Measurements from ENCODE around the gene SELENOO.
A peak's percentile ranks its signal among the peaks of the same experiment; 100 is the strongest.

SELENOO gene

DNA sequence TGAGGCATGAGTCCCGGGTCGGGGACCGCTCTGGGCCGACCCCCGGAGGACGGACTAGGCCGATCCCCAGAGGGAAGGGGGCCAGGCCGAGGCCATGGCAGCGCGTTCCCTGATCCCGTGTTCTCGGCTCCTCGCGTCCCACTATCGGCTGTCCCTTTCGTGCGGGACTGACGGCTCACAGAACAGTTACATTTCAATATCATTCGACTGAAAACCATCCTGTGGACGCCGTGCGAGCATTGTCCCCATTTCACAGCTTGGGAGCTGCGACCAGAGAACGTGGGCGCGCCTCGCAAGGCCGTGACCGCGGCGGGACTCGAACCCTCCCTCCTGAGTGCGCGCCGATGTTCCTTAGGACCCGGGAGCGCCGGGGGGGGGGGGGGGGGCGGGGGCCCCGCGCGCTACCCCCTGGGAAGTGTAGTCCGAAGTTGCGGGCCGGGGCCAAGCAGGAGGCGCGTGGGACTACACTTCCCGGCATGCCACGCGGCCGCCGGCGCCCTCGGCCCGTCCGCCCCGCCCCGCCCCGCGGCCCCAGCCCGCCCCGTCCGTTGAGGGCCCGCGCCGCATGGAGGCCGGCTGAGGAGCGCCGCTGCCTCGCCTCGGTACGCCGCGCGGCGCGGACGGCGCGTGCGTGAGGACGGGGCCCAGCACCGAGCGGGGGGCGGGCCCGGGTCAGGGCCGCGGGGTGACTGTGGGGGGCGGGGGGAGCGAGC is 15.3 kb upstream of the SELENOO start, which contains the start of gene TRABD:
TRABD (plus strand) TSS at position 539 of the 713 bp plus-strand sequence. CDS start 7,148 bp downstream, outside the sequence.
- Histone ChIP-seq H3K27me3 (no peaks in the 10 kb centered on the region), H3K36me3 (no peaks in the 10 kb centered on the region; the same call in 1 of the 2 replicates), H3K9me3 (no peaks in the 10 kb centered on the region), H3K4me1 (peaks cover 18% of the 10 kb centered on the region), H3K4me3 (ENCODE audit: low read depth, low read length) (peak within 1 kb of the TSS; percentile 70)
- TF ChIP-seq, protein P1, sequence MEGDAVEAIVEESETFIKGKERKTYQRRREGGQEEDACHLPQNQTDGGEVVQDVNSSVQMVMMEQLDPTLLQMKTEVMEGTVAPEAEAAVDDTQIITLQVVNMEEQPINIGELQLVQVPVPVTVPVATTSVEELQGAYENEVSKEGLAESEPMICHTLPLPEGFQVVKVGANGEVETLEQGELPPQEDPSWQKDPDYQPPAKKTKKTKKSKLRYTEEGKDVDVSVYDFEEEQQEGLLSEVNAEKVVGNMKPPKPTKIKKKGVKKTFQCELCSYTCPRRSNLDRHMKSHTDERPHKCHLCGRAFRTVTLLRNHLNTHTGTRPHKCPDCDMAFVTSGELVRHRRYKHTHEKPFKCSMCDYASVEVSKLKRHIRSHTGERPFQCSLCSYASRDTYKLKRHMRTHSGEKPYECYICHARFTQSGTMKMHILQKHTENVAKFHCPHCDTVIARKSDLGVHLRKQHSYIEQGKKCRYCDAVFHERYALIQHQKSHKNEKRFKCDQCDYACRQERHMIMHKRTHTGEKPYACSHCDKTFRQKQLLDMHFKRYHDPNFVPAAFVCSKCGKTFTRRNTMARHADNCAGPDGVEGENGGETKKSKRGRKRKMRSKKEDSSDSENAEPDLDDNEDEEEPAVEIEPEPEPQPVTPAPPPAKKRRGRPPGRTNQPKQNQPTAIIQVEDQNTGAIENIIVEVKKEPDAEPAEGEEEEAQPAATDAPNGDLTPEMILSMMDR (IDR thresholded peaks at IDR 0.05; ENCODE audit: low read depth, low read length) = no peak
- peak; percentile 94 for DNase-seq

DNA sequence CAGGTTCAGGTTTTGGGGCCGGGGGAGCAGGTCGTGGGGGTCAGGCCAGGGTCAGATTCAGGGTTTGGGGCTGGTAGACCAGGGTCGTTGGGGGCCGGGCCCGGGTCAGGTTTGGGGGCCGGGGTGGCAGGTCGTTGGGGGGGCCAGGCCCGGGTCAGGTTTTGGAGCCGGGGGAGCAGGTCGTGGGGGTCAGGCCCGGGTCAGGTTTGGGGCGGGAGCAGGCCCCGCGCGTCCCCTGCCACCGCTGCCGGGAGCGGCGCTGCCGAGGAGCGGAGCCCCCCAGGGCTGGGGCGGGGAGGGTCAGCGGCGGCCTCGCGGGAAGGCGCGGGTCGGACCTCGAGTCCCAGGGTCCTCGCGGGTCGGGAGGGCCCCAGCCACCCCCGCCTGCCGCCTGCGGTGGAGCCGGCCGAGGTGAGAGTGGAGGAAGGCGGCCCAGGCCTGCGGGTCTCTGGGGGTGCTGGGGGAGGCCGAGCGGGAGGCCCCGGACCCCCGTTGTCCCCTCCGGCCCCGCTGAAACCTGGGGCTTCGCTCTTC is 14.6 kb upstream of the SELENOO start:
- H3K4me3 ChIP-seq (ENCODE audit: low read depth, low read length) = peak overlapping the region; percentile 70
- H3K27me3 ChIP-seq = no peaks in the 10 kb centered on the region
- peaks cover 25% of the 10 kb centered on the region for H3K4me1 ChIP-seq
- no peak for DNase-seq
- no peaks in the 10 kb centered on the region for H3K9me3 ChIP-seq
- no peaks in the 10 kb centered on the region; the same call in 1 of the 2 replicates for H3K36me3 ChIP-seq
- TF ChIP-seq, protein P1 (IDR thresholded peaks at IDR 0.05; ENCODE audit: low read depth, low read length) = no peak

DNA sequence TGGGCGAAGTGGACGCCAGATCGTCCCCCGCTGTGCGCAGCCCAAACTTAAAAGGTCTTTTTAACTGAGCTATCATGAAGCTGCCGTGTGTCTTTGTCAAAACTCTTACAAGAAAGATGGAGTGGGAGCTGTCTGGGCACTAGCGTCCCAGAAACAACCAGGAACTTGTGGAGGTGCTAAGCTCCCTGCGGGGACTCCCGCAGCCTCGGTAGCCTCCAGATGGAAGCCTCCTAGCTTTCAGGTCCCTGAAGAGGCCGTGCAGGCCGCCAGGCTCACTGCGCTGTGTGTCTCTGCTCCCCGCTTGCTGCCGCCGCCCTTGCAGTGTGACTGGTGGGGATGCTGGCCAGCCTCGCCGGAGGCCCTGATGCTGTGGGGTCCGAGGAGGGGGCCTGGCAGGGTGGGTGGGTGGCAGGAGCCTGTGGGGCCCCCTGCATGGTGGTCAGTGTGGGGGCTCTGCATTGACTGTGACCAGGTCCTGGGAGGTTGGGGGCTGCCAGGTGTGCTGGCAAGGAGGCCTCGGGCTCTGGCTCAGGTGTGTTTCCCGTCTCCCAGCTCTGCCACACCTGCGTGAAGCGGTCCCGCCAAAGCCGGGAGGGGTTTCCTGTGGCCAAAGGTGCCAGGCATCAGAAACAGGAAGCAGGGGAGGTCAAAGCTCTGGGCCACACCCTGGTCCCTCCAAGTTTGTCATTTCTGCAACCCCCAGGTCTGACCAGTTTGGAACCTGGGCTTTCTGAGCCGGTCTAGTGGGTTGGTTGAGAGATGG is 13.9 kb upstream of the SELENOO start:
- TF ChIP-seq, protein P1 (IDR thresholded peaks at IDR 0.05; ENCODE audit: low read depth, low read length) = no peak

GRCh38 chr22:50188356-50188755 is 12.5 kb upstream of the SELENOO start:
- Histone ChIP-seq H3K36me3 (peaks cover 4% of the 10 kb centered on the region), H3K9me3 (no peaks in the 10 kb centered on the region), H3K4me1 (peaks cover 28% of the 10 kb centered on the region), H3K27me3 (no peaks in the 10 kb centered on the region), H3K4me3 (ENCODE audit: low read depth, low read length) (no peak overlapping the region)
- TF ChIP-seq, protein P1 (IDR thresholded peaks at IDR 0.05; ENCODE audit: low read depth, low read length) = no peak
- no peak for DNase-seq

More for the DNA sequence above, 13.9 kb upstream of the SELENOO start:
- Histone ChIP-seq H3K36me3 (no peaks in the 10 kb centered on the region; the same call in 1 of the 2 replicates), H3K27me3 (no peaks in the 10 kb centered on the region), H3K4me3 (ENCODE audit: low read depth, low read length) (peak overlapping the region; percentile 70), H3K4me1 (peaks cover 28% of the 10 kb centered on the region), H3K9me3 (no peaks in the 10 kb centered on the region)
- no peak for DNase-seq

GRCh38 chr22:50189184-50189848 is 11.5 kb upstream of the SELENOO start:
- no peaks in the 10 kb centered on the region for H3K9me3 ChIP-seq
- no peaks in the 10 kb centered on the region for H3K27me3 ChIP-seq
- peaks cover 28% of the 10 kb centered on the region for H3K4me1 ChIP-seq
- peaks cover 14% of the 10 kb centered on the region for H3K36me3 ChIP-seq
- peak; percentile 59 for DNase-seq
- no peak overlapping the region; the same call in 1 of the 2 replicates for H3K4me3 ChIP-seq (ENCODE audit: low read depth, low read length)
- TF ChIP-seq, protein P1 (IDR thresholded peaks at IDR 0.05; ENCODE audit: low read depth, low read length) = no peak

Data from BE2C (cell line).